GM21825 (cell line): ENCODE measurements around the gene NOA1.

ENCODE experiments used
- ATAC-seq: cut with Tn5 transposase; IDR thresholded peaks from one replicate; pipeline ENCODE4 v1.9.1; 2021; ENCODE audit warnings: mild to moderate bottlenecking, moderate library complexity; ENCODE audit not compliant: unreplicated experiment

Gene NOA1

GRCh38 chr4:56977321-56978012 is at the start of gene NOA1:
NOA1 (minus strand) TSS chr4:56977606; CDS start chr4:56977585, 21 bp downstream.
- peak; percentile 84 for ATAC-seq

GRCh38 chr4:57023104-57023503 is 45.7 kb upstream of the NOA1 start:
- ATAC-seq: no peak

- ATAC-seq: no peak
Observed at GRCh38 chr4:57020467-57021101, 43.2 kb upstream of the NOA1 start.

- ATAC-seq: no peak
Observed at GRCh38 chr4:57018980-57019379, 41.6 kb upstream of the NOA1 start.

GRCh38 chr4:57013543-57014120 is 36.2 kb upstream of the NOA1 start:
- ATAC-seq: no peak

- no peak for ATAC-seq
Observed at GRCh38 chr4:56999751-57000150, 22.3 kb upstream of the NOA1 start.

GRCh38 chr4:56995525-56995924 is 18.1 kb upstream of the NOA1 start:
- ATAC-seq: no peak

- ATAC-seq: no peak
Observed at GRCh38 chr4:56990109-56990905, 12.9 kb upstream of the NOA1 start.

- ATAC-seq: no peak
Observed at GRCh38 chr4:56986952-56987351, 9.5 kb upstream of the NOA1 start.

GRCh38 chr4:56986192-56986591 is 8.8 kb upstream of the NOA1 start:
- no peak for ATAC-seq

- no peak for ATAC-seq
Observed at GRCh38 chr4:56981795-56982201, 4.4 kb upstream of the NOA1 start.

GRCh38 chr4:56979421-56980072 is 2.1 kb upstream of the NOA1 start:
- ATAC-seq: no peak

- peak; percentile 44 for ATAC-seq
Observed at GRCh38 chr4:56978750-56979303, 1.4 kb upstream of the NOA1 start, which contains the start of gene POLR2B. POLR2B (plus strand) TSS chr4:56978896; CDS start chr4:56978986, 90 bp downstream.

GRCh38 chr4:56976837-56977320 is 527 bp downstream of the NOA1 start:
- ATAC-seq: peak; percentile 27

- peak; percentile 0 for ATAC-seq
Observed at GRCh38 chr4:56976283-56976836, 1.0 kb downstream of the NOA1 start.

- no peak for ATAC-seq
Observed at GRCh38 chr4:56973336-56973735, 4.1 kb downstream of the NOA1 start.

- no peak for ATAC-seq
Observed at GRCh38 chr4:56972809-56973208, 4.6 kb downstream of the NOA1 start.

- ATAC-seq: no peak
Observed at GRCh38 chr4:56972389-56972788, 5.0 kb downstream of the NOA1 start.

- no peak for ATAC-seq
Observed at GRCh38 chr4:56971383-56971782, 6.0 kb downstream of the NOA1 start.

- ATAC-seq: no peak
Observed at GRCh38 chr4:56961107-56961500, 16.3 kb downstream of the NOA1 start.
